ENCODE data around the gene MYPOP.

DNA sequence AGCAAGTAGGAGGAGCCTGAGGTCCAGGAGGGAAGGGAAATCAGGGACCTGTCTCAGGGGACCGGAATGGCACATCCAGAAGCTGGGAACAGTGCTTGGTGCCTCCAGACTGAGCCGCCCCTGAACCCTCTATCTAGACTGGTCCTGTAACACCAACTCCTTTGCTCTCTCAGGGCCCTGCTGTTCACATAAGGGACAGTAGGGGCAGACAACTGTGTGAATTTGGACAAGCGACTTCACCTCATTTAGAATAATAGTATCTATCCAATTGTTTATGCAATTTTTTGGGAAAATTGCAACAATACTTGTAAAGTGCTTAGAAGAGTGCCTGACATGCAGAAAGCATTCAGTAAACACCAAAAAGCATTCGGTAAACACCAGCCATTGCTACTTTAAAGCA is 53.5 kb downstream of the MYPOP start:
- TF ChIP-seq, protein P1, sequence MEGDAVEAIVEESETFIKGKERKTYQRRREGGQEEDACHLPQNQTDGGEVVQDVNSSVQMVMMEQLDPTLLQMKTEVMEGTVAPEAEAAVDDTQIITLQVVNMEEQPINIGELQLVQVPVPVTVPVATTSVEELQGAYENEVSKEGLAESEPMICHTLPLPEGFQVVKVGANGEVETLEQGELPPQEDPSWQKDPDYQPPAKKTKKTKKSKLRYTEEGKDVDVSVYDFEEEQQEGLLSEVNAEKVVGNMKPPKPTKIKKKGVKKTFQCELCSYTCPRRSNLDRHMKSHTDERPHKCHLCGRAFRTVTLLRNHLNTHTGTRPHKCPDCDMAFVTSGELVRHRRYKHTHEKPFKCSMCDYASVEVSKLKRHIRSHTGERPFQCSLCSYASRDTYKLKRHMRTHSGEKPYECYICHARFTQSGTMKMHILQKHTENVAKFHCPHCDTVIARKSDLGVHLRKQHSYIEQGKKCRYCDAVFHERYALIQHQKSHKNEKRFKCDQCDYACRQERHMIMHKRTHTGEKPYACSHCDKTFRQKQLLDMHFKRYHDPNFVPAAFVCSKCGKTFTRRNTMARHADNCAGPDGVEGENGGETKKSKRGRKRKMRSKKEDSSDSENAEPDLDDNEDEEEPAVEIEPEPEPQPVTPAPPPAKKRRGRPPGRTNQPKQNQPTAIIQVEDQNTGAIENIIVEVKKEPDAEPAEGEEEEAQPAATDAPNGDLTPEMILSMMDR (IDR thresholded peaks at IDR 0.05; ENCODE audit: low read depth, low read length, poor library complexity, severe bottlenecking): peak; percentile 41
- no peak for TF ChIP-seq EZH2phosphoT487 (IDR thresholded peaks at IDR 0.05; ENCODE audit: borderline replicate concordance, low read length)

Measured in DOHH2 (cell line).